Measurements from ENCODE around the gene LIN28B.
"Not testable (repeated sequence)": the region's sequence is repeated elsewhere in the genome, so short reads cannot be mapped to it uniquely, and the experiment has no call there.

The LIN28B gene

GRCh38 chr6:104957301-104958177, 632 bp downstream of the LIN28B start:
- no peak for DNase-seq

- DNase-seq, result no peak
These were observed 1.5 kb downstream of the LIN28B start for GRCh38 chr6:104958178-104959025.

- DNase-seq, result no peak
These were observed 2.3 kb downstream of the LIN28B start for GRCh38 chr6:104959026-104959858.

GRCh38 chr6:104969108-104969507, 12.2 kb downstream of the LIN28B start:
- no peak for DNase-seq

GRCh38 chr6:104969785-104970581, 13.1 kb downstream of the LIN28B start:
- no peak for DNase-seq

GRCh38 chr6:104973404-104973803, 16.5 kb downstream of the LIN28B start:
- no peak for DNase-seq

- DNase-seq, result no peak
These were observed 26.4 kb downstream of the LIN28B start for GRCh38 chr6:104983296-104983695.

- no peak for DNase-seq
These were observed 26.9 kb downstream of the LIN28B start for GRCh38 chr6:104983776-104984175.

- DNase-seq, result no peak
These were observed 27.9 kb downstream of the LIN28B start for GRCh38 chr6:104984831-104985230.

- not testable (repeated sequence) for DNase-seq
These were observed 29.0 kb downstream of the LIN28B start for GRCh38 chr6:104985875-104986274.

- DNase-seq, result no peak
These were observed 29.7 kb downstream of the LIN28B start for GRCh38 chr6:104986625-104987024.

- DNase-seq, result no peak
These were observed 30.3 kb downstream of the LIN28B start for GRCh38 chr6:104987218-104987617.

GRCh38 chr6:104990085-104990484, 33.2 kb downstream of the LIN28B start:
- DNase-seq, result no peak

GRCh38 chr6:104991062-104991461, 34.2 kb downstream of the LIN28B start:
- not testable (repeated sequence) for DNase-seq

- not testable (repeated sequence) for DNase-seq
These were observed 36.7 kb downstream of the LIN28B start for GRCh38 chr6:104993576-104993975.

GRCh38 chr6:104995989-104996617, 39.2 kb downstream of the LIN28B start:
- peak in 1 of 2 donors; percentile 67 for DNase-seq

GRCh38 chr6:105001063-105001462, 44.2 kb downstream of the LIN28B start:
- DNase-seq, result no peak

GRCh38 chr6:105001906-105002305, 45.0 kb downstream of the LIN28B start:
- no peak for DNase-seq

GRCh38 chr6:105005451-105005850, 48.5 kb downstream of the LIN28B start:
- DNase-seq, result no peak

GRCh38 chr6:105013459-105013858, 56.6 kb downstream of the LIN28B start:
- DNase-seq, result not testable (repeated sequence)

GRCh38 chr6:105014448-105014847, 57.5 kb downstream of the LIN28B start:
- no peak for DNase-seq
